HCT116 (cell line): ENCODE measurements around the gene ADARB2.

Source experiments
- CTCF ChIP-seq, 3 experiments: fragments of 200-600 bp in 1 of 3; sonication (generic) in 1 of 3; IDR thresholded peaks in 2 of 3; conservative IDR thresholded peaks in 1 of 3; 2 replicates each; pipeline ENCODE4 v1.5.1; 2012 to 2017; ENCODE audit warnings: low read depth in 2 of 3, low read length in 2 of 3, antibody characterized with exemption in 1 of 3, borderline replicate concordance in 1 of 3, control low read depth in 1 of 3, mild to moderate bottlenecking in 1 of 3, mixed read lengths in 1 of 3, mixed run types in 1 of 3, moderate library complexity in 1 of 3; ENCODE audit not compliant: insufficient read depth in 1 of 3
- JUND ChIP-seq: IDR thresholded peaks from 2 replicates; pipeline ENCODE4 v1.6.1; 2012
- POLR2A ChIP-seq: IDR thresholded peaks from 2 replicates; pipeline ENCODE4 v1.7.0; 2011; ENCODE audit warnings: borderline replicate concordance; ENCODE audit not compliant: insufficient read depth, insufficient read length; ENCODE audit errors: extremely low read depth
- POLR2AphosphoS5 ChIP-seq: IDR thresholded peaks from 2 replicates; pipeline ENCODE4 v1.6.1; 2011; ENCODE audit warnings: mild to moderate bottlenecking, low read depth, low read length, moderate library complexity
- ZFX ChIP-seq: fragments of 450-650 bp; IDR thresholded peaks from 2 replicates; pipeline ENCODE4 v1.6.1; 2017

DNA sequence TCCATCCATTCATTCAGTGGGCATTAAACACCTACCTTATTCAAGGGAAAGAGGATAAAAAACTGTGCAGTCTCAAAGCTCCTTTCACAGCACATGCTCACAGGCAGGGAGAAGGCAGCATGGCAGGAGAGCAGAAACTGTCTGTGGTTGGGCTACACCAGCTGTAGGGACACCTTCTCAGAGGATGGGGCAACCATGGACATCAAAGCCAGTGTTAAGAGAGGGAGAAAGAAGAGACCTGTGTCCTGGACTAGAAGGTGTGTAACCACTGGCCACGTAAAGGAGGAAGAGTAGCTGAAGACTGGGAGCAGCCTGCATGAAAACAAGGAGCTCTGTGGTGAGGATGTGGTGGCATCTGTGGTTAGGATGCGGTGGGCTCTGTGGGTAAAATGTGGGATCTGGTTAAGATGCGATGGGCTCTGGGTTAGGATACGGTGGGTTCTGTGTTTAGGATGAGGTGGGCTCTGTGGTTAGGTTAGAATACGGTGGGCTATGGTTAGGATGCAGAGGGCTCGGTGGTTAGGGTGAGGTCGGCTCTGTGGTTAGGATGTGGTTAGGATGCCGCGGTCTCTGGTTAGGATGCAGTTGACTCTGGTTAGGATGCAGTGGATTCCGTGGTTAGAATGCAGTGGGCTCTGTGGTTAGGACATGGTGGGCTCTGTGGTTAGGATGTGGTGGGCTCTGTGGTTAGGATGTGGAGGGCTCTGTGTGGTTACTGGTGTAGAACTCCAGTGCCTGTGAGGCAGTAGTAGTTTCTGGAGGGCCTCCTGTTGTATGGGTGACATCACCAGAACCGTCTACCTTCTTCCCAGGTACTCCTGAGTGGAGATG lies 483.6 kb downstream of the ADARB2 start:
- TF ChIP-seq CTCF (IDR thresholded peaks at IDR 0.05 in 2 of 3, conservative IDR thresholded peaks at IDR 0.05 in 1 of 3; ENCODE audit: borderline replicate concordance in 1 of 3, insufficient read depth in 1 of 3, low read depth in 2 of 3, low read length in 2 of 3) (no peak), JUND (no peak), POLR2A (no peak), POLR2AphosphoS5 (no peak), ZFX (no peak; the same call in 1 of the 2 replicates)
